GM23338 (cell line): Measurements from ENCODE around the gene URI1. TPM values are rescaled to one million over a fixed set of nuclear protein-coding genes. Genes with fewer than 3 reads are reported as not detected.

Experiments
- ATAC-seq: fragments of 200-7000 bp; cut with Tn5 transposase; 3 replicates; pipeline ENCODE4 v1.9.1; 2020
- DNase-seq: peaks from one replicate; pipeline ENCODE4 v3.0.0-alpha.2; 2015; ENCODE audit warnings: low spot score
- H2AFZ ChIP-seq: fragments of 200-600 bp; sonication (generic); 2 replicates; pipeline ENCODE4 v1.8.0; 2016; ENCODE audit warnings: antibody characterized with exemption, mild to moderate bottlenecking, moderate library complexity
- H3F3A ChIP-seq: fragments of 200-600 bp; sonication (generic); replicated peaks from 2 replicates; pipeline ENCODE4 v1.8.0; 2017; ENCODE audit warnings: antibody characterized with exemption, mixed run types, low read depth
- H3K27ac ChIP-seq: fragments of 200-600 bp; sonication (generic); 2 replicates; pipeline ENCODE4 v1.6.1; 2016; ENCODE audit warnings: low read depth
- H3K27me3 ChIP-seq: fragments of 200-600 bp; sonication (generic); 2 replicates; pipeline ENCODE4 v1.8.0; 2016; ENCODE audit warnings: mild to moderate bottlenecking, mixed run types, moderate library complexity; ENCODE audit not compliant: insufficient read depth
- H3K36me3 ChIP-seq: fragments of 200-600 bp; sonication (generic); 2 replicates; pipeline ENCODE4 v1.8.0; 2016; ENCODE audit warnings: mild to moderate bottlenecking; ENCODE audit not compliant: insufficient read depth
- H3K4me1 ChIP-seq: fragments of 200-600 bp; sonication (generic); 2 replicates; pipeline ENCODE4 v1.8.0; 2016; ENCODE audit warnings: mild to moderate bottlenecking, moderate library complexity; ENCODE audit not compliant: insufficient read depth
- H3K4me2 ChIP-seq: fragments of 200-600 bp; sonication (generic); 2 replicates; pipeline ENCODE4 v1.7.1; 2017; ENCODE audit warnings: mixed run types
- H3K4me3 ChIP-seq: fragments of 200-600 bp; sonication (generic); 2 replicates; pipeline ENCODE4 v1.6.1; 2016; ENCODE audit warnings: mixed run types
- H3K79me2 ChIP-seq: fragments of 200-600 bp; sonication (generic); replicated peaks from 2 replicates; pipeline ENCODE4 v1.8.0; 2017; ENCODE audit warnings: mild to moderate bottlenecking; ENCODE audit not compliant: insufficient read depth
- H3K9me2 ChIP-seq: fragments of 200-600 bp; sonication (generic); 2 replicates; pipeline ENCODE4 v1.8.0; 2017; ENCODE audit not compliant: insufficient read depth
- H4K20me1 ChIP-seq: fragments of 200-600 bp; sonication (generic); replicated peaks from 2 replicates; pipeline ENCODE4 v1.8.0; 2017; ENCODE audit warnings: mild to moderate bottlenecking; ENCODE audit not compliant: insufficient read depth
- H3K27ac Mint-ChIP-seq: 2 replicates; pipeline ENCODE4 v1.8.0; 2020; ENCODE audit warnings: inconsistent platforms, mild to moderate bottlenecking, moderate library complexity, mixed read lengths
- H3K27me3 Mint-ChIP-seq: 3 replicates; pipeline ENCODE4 v1.8.0; 2022; ENCODE audit warnings: low read depth, mild to moderate bottlenecking, moderate library complexity, mixed read lengths, inconsistent platforms; ENCODE audit not compliant: insufficient read depth, poor library complexity
- H3K36me3 Mint-ChIP-seq: 3 replicates; pipeline ENCODE4 v1.8.0; 2021; ENCODE audit warnings: low read depth, mild to moderate bottlenecking, inconsistent platforms, moderate library complexity, mixed read lengths
- H3K4me1 Mint-ChIP-seq: 3 replicates; pipeline ENCODE4 v1.8.0; 2020; ENCODE audit warnings: mild to moderate bottlenecking, inconsistent platforms, mixed read lengths
- H3K4me3 Mint-ChIP-seq: 3 replicates; pipeline ENCODE4 v1.8.0; 2021; ENCODE audit warnings: moderate library complexity, mild to moderate bottlenecking, inconsistent platforms, mixed read lengths
- H3K9me3 Mint-ChIP-seq: 3 replicates; pipeline ENCODE4 v1.8.0; 2020; ENCODE audit warnings: moderate library complexity, mild to moderate bottlenecking, inconsistent platforms, mixed read lengths
- CREB1 ChIP-seq: fragments of 250-450 bp; sonication (Bioruptor Pico); IDR thresholded peaks from 2 replicates; pipeline ENCODE4 v1.5.0; 2020; ENCODE audit warnings: low read depth, mild to moderate bottlenecking, moderate library complexity
- EZH2phosphoT487 ChIP-seq: fragments of 200-600 bp; sonication (generic); IDR thresholded peaks from one replicate; pipeline ENCODE4 v1.8.1; 2018; ENCODE audit warnings: antibody characterized with exemption; ENCODE audit not compliant: unreplicated experiment
- JUNB ChIP-seq: IDR thresholded peaks from one replicate; pipeline ENCODE4 v1.6.1; 2016; ENCODE audit warnings: antibody characterized with exemption; ENCODE audit not compliant: unreplicated experiment
- NANOG ChIP-seq: IDR thresholded peaks from 2 replicates; pipeline ENCODE4 v1.6.1; 2016; ENCODE audit warnings: antibody characterized with exemption, borderline replicate concordance
- POLR2AphosphoS5 ChIP-seq: IDR thresholded peaks from 2 replicates; pipeline ENCODE4 v1.6.1; 2016; ENCODE audit warnings: antibody characterized with exemption, low read depth
- STAT1 ChIP-seq: IDR thresholded peaks from one replicate; pipeline ENCODE4 v1.6.1; 2016; ENCODE audit warnings: antibody characterized with exemption; ENCODE audit not compliant: unreplicated experiment
- ZNF114 ChIP-seq: fragments of 250-450 bp; sonication (Bioruptor Pico); IDR thresholded peaks from 2 replicates; pipeline ENCODE4 v1.5.0; 2020; ENCODE audit warnings: mild to moderate bottlenecking, moderate library complexity
- polyA plus RNA-seq: library from polyadenylated mRNA; unstranded; fragments of >200 nt; fragmentation: Nextera tagmentation; extraction: Ambion mirVana; gene quantifications from 2 replicates; pipeline ENCODE4 v1.2.1, GENCODE V29; 2016
- total RNA-seq: library from RNA; depleted of rRNA; stranded (reverse); fragments of >200 nt; shearing (Covaris generic); gene quantifications from 2 replicates; pipeline ENCODE4 v1.2.3, GENCODE V29; 2014
- TF ChIP-seq, protein P1 (sequence below): IDR thresholded peaks from one replicate; pipeline ENCODE4 v1.6.1; 2018; ENCODE audit warnings: antibody characterized with exemption; ENCODE audit not compliant: unreplicated experiment
- TF ChIP-seq, protein P2 (sequence below): IDR thresholded peaks from 2 replicates; pipeline ENCODE4 v1.6.1; 2016; ENCODE audit warnings: antibody characterized with exemption
- TF ChIP-seq, protein P3 (sequence below), 2 experiments: fragments of 200-600 bp in 1 of 2; sonication (generic) in 1 of 2; conservative IDR thresholded peaks; 2 replicates each; pipeline versions ENCODE4 v1.5.1 to v1.6.1; 2016 to 2017; ENCODE audit warnings: antibody characterized with exemption in 2 of 2, low read depth in 2 of 2, mild to moderate bottlenecking in 2 of 2, moderate library complexity in 1 of 2

Gene URI1
- total and polyA plus RNA-seq, 2 experiments from 2014 or later = 27.6 to 68.4 TPM

DNA sequence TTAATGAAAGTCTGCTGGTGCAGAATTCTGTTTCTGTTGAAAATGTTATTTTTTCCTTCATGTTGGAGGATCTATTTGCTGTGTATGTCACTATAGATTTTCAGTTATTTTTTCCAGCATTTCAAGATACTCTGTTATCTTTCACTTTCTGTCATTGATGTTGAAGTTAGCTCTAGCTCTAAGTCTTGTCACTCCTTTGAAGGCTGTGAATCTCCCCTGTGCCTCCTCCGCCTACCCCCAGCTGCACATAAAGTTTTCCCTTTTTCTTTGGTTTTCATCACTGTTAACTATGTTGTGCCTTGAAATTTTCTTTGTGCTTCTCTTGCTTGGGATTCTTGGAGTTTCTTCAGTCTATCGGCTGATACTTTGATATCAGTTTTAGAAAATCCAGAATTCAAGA, 20.8 kb downstream of the URI1 start (continued):
- TF ChIP-seq, protein P1, sequence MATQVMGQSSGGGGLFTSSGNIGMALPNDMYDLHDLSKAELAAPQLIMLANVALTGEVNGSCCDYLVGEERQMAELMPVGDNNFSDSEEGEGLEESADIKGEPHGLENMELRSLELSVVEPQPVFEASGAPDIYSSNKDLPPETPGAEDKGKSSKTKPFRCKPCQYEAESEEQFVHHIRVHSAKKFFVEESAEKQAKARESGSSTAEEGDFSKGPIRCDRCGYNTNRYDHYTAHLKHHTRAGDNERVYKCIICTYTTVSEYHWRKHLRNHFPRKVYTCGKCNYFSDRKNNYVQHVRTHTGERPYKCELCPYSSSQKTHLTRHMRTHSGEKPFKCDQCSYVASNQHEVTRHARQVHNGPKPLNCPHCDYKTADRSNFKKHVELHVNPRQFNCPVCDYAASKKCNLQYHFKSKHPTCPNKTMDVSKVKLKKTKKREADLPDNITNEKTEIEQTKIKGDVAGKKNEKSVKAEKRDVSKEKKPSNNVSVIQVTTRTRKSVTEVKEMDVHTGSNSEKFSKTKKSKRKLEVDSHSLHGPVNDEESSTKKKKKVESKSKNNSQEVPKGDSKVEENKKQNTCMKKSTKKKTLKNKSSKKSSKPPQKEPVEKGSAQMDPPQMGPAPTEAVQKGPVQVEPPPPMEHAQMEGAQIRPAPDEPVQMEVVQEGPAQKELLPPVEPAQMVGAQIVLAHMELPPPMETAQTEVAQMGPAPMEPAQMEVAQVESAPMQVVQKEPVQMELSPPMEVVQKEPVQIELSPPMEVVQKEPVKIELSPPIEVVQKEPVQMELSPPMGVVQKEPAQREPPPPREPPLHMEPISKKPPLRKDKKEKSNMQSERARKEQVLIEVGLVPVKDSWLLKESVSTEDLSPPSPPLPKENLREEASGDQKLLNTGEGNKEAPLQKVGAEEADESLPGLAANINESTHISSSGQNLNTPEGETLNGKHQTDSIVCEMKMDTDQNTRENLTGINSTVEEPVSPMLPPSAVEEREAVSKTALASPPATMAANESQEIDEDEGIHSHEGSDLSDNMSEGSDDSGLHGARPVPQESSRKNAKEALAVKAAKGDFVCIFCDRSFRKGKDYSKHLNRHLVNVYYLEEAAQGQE = no peak
- TF ChIP-seq CREB1 (CRISPR knock-in tag) (no peak), ZNF114 (no peak), EZH2phosphoT487 (no peak), STAT1 (no peak), JUNB (no peak), POLR2AphosphoS5 (no peak)
- TF ChIP-seq, protein P2, sequence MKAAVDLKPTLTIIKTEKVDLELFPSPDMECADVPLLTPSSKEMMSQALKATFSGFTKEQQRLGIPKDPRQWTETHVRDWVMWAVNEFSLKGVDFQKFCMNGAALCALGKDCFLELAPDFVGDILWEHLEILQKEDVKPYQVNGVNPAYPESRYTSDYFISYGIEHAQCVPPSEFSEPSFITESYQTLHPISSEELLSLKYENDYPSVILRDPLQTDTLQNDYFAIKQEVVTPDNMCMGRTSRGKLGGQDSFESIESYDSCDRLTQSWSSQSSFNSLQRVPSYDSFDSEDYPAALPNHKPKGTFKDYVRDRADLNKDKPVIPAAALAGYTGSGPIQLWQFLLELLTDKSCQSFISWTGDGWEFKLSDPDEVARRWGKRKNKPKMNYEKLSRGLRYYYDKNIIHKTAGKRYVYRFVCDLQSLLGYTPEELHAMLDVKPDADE = no peak
- TF ChIP-seq, protein P3, sequence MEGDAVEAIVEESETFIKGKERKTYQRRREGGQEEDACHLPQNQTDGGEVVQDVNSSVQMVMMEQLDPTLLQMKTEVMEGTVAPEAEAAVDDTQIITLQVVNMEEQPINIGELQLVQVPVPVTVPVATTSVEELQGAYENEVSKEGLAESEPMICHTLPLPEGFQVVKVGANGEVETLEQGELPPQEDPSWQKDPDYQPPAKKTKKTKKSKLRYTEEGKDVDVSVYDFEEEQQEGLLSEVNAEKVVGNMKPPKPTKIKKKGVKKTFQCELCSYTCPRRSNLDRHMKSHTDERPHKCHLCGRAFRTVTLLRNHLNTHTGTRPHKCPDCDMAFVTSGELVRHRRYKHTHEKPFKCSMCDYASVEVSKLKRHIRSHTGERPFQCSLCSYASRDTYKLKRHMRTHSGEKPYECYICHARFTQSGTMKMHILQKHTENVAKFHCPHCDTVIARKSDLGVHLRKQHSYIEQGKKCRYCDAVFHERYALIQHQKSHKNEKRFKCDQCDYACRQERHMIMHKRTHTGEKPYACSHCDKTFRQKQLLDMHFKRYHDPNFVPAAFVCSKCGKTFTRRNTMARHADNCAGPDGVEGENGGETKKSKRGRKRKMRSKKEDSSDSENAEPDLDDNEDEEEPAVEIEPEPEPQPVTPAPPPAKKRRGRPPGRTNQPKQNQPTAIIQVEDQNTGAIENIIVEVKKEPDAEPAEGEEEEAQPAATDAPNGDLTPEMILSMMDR (conservative IDR thresholded peaks at IDR 0.05; ENCODE audit: low read depth in 2 of 2) = no peak

DNA sequence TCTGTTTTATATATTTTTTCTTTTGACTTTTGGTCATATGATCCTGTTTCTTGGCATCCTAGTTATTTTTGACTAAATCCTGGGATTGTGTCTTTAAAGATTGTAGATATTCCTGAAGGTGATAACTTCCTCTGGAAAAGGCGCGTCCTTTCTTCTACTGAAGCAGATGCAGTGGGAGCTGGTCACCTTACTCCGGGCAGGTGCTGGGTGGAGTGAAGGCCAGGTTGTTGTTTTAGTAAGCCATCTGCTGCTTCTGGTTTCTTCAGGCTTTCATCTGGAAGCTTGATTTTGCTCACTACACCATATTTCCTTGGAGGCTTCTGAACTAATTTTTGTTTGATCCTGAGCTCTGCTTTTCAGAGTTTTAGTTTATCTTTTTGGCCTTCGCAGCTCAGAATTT, 21.5 kb downstream of the URI1 start:
- Histone ChIP-seq H3K27me3 (no peaks in the 10 kb centered on the region), H3K9me2 (no peaks in the 10 kb centered on the region), H3K79me2 (peaks cover 100% of the 10 kb centered on the region), H3K27ac (no peak overlapping the region), H3K4me2 (no peak overlapping the region), H3K4me1 (peaks cover 17% of the 10 kb centered on the region; the same call in 1 of the 2 replicates), H3K4me3 (no peak overlapping the region), H3K36me3 (no peaks in the 10 kb centered on the region), H2AFZ (no peak overlapping the region), H3F3A (no peaks in the 10 kb centered on the region), H4K20me1 (peaks cover 36% of the 10 kb centered on the region)
- Mint-ChIP-seq H3K9me3 (no peaks in the 10 kb centered on the region), H3K4me1 (peaks cover 36% of the 10 kb centered on the region), H3K27me3 (peaks cover 2% of the 10 kb centered on the region), H3K27ac (no peak overlapping the region), H3K4me3 (no peak overlapping the region), H3K36me3 (no peaks in the 10 kb centered on the region)
- no peak for DNase-seq
- no peak for TF ChIP-seq NANOG
- TF ChIP-seq, protein P3 (conservative IDR thresholded peaks at IDR 0.05; ENCODE audit: low read depth in 2 of 2) = no peak
- no peak for ATAC-seq
